GM19193 (cell line): ENCODE data around the gene DNAJC13.
A peak's percentile ranks its signal among the peaks of the same experiment; 100 is the strongest.

Source experiments
- POLR2A ChIP-seq: IDR thresholded peaks from 4 replicates; pipeline ENCODE4 v1.6.1; 2011; ENCODE audit not compliant: insufficient read depth, insufficient read length; ENCODE audit errors: extremely low read depth

Gene DNAJC13

GRCh38 chr3:132416807-132417694 is at the start of gene DNAJC13:
Gene DNAJC13, plus strand, starts transcription at chr3:132417502. Its CDS starts 17,049 bp downstream, at chr3:132434551.
- peak; percentile 80 for TF ChIP-seq POLR2A

- no peak for TF ChIP-seq POLR2A
These were observed 48.8 kb upstream of the DNAJC13 start for GRCh38 chr3:132368515-132368914.

GRCh38 chr3:132368962-132369361 is 48.3 kb upstream of the DNAJC13 start:
- TF ChIP-seq POLR2A: no peak

- TF ChIP-seq POLR2A: no peak
These were observed 39.1 kb upstream of the DNAJC13 start for GRCh38 chr3:132378048-132378762.

- TF ChIP-seq POLR2A: no peak
These were observed 38.5 kb upstream of the DNAJC13 start for GRCh38 chr3:132378846-132379245.

- no peak for TF ChIP-seq POLR2A
These were observed 36.4 kb upstream of the DNAJC13 start for GRCh38 chr3:132380920-132381319.

- TF ChIP-seq POLR2A: no peak
These were observed 35.9 kb upstream of the DNAJC13 start for GRCh38 chr3:132381348-132381944.

GRCh38 chr3:132382267-132382666 is 35.0 kb upstream of the DNAJC13 start:
- no peak for TF ChIP-seq POLR2A

GRCh38 chr3:132382688-132383194 is 34.6 kb upstream of the DNAJC13 start:
- no peak for TF ChIP-seq POLR2A

- TF ChIP-seq POLR2A: no peak
These were observed 31.0 kb upstream of the DNAJC13 start for GRCh38 chr3:132386259-132386658.

- no peak for TF ChIP-seq POLR2A
These were observed 23.0 kb upstream of the DNAJC13 start for GRCh38 chr3:132394320-132394719.

- no peak for TF ChIP-seq POLR2A
These were observed 22.2 kb upstream of the DNAJC13 start for GRCh38 chr3:132395126-132395525.

GRCh38 chr3:132396255-132396654 is 21.0 kb upstream of the DNAJC13 start:
- no peak for TF ChIP-seq POLR2A

GRCh38 chr3:132399054-132399929 is 18.0 kb upstream of the DNAJC13 start:
- TF ChIP-seq POLR2A: no peak
